Measurements from ENCODE around the gene BCDIN3D. TPM values are rescaled to one million over a fixed set of nuclear protein-coding genes. Genes with fewer than 3 reads are reported as not detected.

Gene BCDIN3D
- total RNA-seq, 1 experiment from 2014 or later, result 4.0 TPM

- H3K27me3 Mint-ChIP-seq (ENCODE audit: unreplicated experiment), result no peaks in the 10 kb centered on the region
- DNase-seq, result no peak
- peaks cover 18% of the 10 kb centered on the region for H3K36me3 Mint-ChIP-seq (ENCODE audit: insufficient read depth, unreplicated experiment)
- intact Hi-C loops (cut with micrococcal nuclease; ENCODE audit: unreplicated experiment), result no loop called here
- no TSS peak for BruUV-seq (replicated peaks)
- peaks cover 8% of the 10 kb centered on the region for H3K4me1 Mint-ChIP-seq (ENCODE audit: low read depth, unreplicated experiment)
- no peaks in the 10 kb centered on the region for H3K9me3 Mint-ChIP-seq (ENCODE audit: low read depth, unreplicated experiment)
- H3K27ac Mint-ChIP-seq (ENCODE audit: unreplicated experiment), result no peak overlapping the region
- TF ChIP-seq CTCF (IDR thresholded peaks at IDR 0.05; ENCODE audit: unreplicated experiment), result no peak
- CTCF ChIA-PET, result no interaction called here
- no peak overlapping the region for H3K4me3 Mint-ChIP-seq (ENCODE audit: low read depth, unreplicated experiment)
Observed at GRCh38 chr12:49823951-49824350, 19.0 kb downstream of the BCDIN3D start.

DNA sequence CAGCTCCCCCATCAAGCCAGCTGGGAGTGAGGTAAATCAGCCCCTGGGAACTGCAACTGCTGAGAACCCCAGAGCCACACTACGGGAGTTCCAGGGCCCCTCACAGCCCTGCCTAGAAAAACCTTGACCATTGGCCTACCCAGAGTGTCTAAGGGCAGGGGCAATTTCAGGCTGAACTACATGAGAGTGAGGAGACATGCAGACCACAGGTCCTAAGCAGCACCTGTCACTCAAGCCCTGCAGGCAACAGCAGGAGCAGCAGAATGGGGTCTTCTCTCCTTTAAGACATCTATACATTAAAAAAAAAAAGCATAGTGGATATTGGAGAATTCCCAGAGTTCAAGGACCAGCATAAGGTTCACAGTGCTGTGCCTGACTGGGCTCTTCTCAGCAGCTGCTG, 19.6 kb downstream of the BCDIN3D start:
- Mint-ChIP-seq H3K4me1 (ENCODE audit: low read depth, unreplicated experiment) (peaks cover 2% of the 10 kb centered on the region), H3K27ac (ENCODE audit: unreplicated experiment) (no peak overlapping the region), H3K4me3 (ENCODE audit: low read depth, unreplicated experiment) (no peak overlapping the region), H3K36me3 (ENCODE audit: insufficient read depth, unreplicated experiment) (peaks cover 14% of the 10 kb centered on the region), H3K9me3 (ENCODE audit: low read depth, unreplicated experiment) (no peaks in the 10 kb centered on the region), H3K27me3 (ENCODE audit: unreplicated experiment) (no peaks in the 10 kb centered on the region)
- CTCF ChIA-PET, result no interaction called here
- no peak for TF ChIP-seq CTCF (IDR thresholded peaks at IDR 0.05; ENCODE audit: unreplicated experiment)
- no TSS peak for BruUV-seq (replicated peaks)
- no peak for DNase-seq
- intact Hi-C loops (cut with micrococcal nuclease; ENCODE audit: unreplicated experiment), result no loop called here

- no peak overlapping the region for H3K4me3 Mint-ChIP-seq (ENCODE audit: low read depth, unreplicated experiment)
- no peak for TF ChIP-seq CTCF (IDR thresholded peaks at IDR 0.05; ENCODE audit: unreplicated experiment)
- no peak overlapping the region for H3K27ac Mint-ChIP-seq (ENCODE audit: unreplicated experiment)
- no peaks in the 10 kb centered on the region for H3K9me3 Mint-ChIP-seq (ENCODE audit: low read depth, unreplicated experiment)
- CTCF ChIA-PET, result no interaction called here
- no peaks in the 10 kb centered on the region for H3K36me3 Mint-ChIP-seq (ENCODE audit: insufficient read depth, unreplicated experiment)
- intact Hi-C loops (cut with micrococcal nuclease; ENCODE audit: unreplicated experiment), result no loop called here
- H3K4me1 Mint-ChIP-seq (ENCODE audit: low read depth, unreplicated experiment), result no peaks in the 10 kb centered on the region
- DNase-seq, result no peak
- no peaks in the 10 kb centered on the region for H3K27me3 Mint-ChIP-seq (ENCODE audit: unreplicated experiment)
- BruUV-seq (replicated peaks), result no TSS peak
Observed at GRCh38 chr12:49821373-49822287, 21.3 kb downstream of the BCDIN3D start.

- H3K27ac Mint-ChIP-seq (ENCODE audit: unreplicated experiment), result no peak overlapping the region
- no peaks in the 10 kb centered on the region for H3K4me1 Mint-ChIP-seq (ENCODE audit: low read depth, unreplicated experiment)
- no peaks in the 10 kb centered on the region for H3K36me3 Mint-ChIP-seq (ENCODE audit: insufficient read depth, unreplicated experiment)
- DNase-seq, result no peak
- CTCF ChIA-PET, result interaction anchor here (0.6 kb wide), 1 partner anchor 187 kb away, joined by 3 read pairs; no protein-coding TSS in a partner anchor
- H3K9me3 Mint-ChIP-seq (ENCODE audit: low read depth, unreplicated experiment), result no peaks in the 10 kb centered on the region
- intact Hi-C loops (cut with micrococcal nuclease; ENCODE audit: unreplicated experiment), result no loop called here
- H3K27me3 Mint-ChIP-seq (ENCODE audit: unreplicated experiment), result no peaks in the 10 kb centered on the region
- no peak for TF ChIP-seq CTCF (IDR thresholded peaks at IDR 0.05; ENCODE audit: unreplicated experiment)
- BruUV-seq (replicated peaks), result no TSS peak
- no peak overlapping the region for H3K4me3 Mint-ChIP-seq (ENCODE audit: low read depth, unreplicated experiment)
Observed at GRCh38 chr12:49819786-49820185, 23.1 kb downstream of the BCDIN3D start.
